Aortic smooth muscle cell (primary cell): ENCODE measurements around the gene LYSMD2. TPM values are rescaled to one million over a fixed set of nuclear protein-coding genes. Genes with fewer than 3 reads are reported as not detected.

ENCODE experiments used
- total RNA-seq: library from RNA; depleted of rRNA; stranded (reverse); fragments of >200 nt; gene quantifications from 2 replicates; pipeline ENCODE4 v1.2.3, GENCODE V29; 2014

Gene LYSMD2, protein sequence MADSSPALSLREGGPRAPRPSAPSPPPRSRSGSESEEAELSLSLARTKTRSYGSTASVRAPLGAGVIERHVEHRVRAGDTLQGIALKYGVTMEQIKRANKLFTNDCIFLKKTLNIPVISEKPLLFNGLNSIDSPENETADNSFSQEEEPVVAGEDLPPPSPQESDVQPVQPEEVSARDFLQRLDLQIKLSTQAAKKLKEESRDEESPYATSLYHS
- 2.7 and 4.9 TPM in 2 replicates for total RNA-seq

GRCh38 chr15:51737522-51738305, at the start of gene LYSMD2:
Gene LYSMD2 (minus strand): TSS chr15:51737655. CDS start chr15:51737622, 33 bp downstream.

DNA sequence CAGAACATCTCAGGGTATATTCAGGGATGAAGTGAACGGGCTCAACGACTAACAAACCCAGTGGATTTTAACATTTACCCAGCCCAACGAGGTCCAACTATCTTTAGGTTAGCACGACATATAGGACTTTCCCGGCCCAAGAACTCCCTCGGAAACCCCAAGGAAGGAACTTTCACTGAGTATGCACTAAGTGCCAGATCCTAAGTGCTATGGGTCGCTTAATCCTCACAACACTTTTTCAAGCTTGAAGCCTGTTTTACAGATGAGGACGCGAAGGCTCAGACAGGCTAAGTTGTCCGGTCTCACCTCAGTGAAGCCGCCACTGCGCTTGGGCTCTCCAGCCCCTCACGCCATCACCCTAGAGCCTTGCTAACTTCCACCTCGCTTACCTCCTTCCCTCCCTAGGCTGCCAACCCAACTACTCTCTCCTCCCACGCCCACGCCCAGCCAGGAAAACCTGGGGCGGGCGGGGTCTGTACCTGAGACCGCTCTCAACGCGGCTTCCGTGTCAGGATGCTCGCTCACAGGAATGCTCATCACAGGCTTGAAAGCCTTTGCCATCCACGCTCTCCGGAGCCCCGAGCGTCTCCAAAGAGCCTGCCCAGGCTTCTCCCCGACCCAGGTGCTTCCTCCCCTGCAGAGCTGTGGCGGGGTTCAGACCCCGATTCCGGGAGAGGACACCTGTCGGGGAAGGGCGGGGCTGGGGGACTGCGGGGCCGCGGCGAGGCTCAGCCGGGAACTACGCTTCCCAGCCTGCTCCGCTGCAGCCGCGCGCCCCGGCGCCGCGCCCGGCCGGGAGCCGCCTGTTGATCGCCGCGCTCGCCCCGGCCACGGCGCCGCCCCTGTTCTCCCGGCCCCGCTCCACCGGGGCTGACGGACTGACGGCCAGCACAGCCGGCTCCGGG, 13.6 kb upstream of the LYSMD2 start, which contains the start of gene TMOD2:
Gene TMOD2 (plus strand): TSS at position 806 of the 905 bp plus-strand sequence. CDS start 14,845 bp downstream, outside the sequence.

DNA sequence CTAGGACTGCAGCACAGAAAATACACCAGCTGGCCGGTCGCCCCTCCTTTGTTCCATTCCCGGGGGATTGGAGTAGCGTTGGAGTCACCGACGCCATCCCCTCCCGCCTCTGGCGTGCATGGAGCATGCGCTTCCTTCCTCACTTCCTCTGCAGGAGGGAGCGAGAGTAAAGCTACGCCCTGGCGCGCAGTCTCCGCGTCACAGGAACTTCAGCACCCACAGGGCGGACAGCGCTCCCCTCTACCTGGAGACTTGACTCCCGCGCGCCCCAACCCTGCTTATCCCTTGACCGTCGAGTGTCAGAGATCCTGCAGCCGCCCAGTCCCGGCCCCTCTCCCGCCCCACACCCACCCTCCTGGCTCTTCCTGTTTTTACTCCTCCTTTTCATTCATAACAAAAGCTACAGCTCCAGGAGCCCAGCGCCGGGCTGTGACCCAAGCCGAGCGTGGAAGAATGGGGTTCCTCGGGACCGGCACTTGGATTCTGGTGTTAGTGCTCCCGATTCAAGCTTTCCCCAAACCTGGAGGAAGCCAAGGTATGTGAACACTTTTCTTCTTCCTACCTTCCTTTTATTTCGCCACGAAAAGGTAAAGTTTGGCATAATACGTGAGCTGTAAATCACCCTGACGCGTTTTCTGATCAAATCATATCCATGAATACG, 56.0 kb downstream of the LYSMD2 start, which contains the start of gene SCG3:
Gene SCG3 (plus strand): TSS at position 201 of the 661 bp plus-strand sequence. CDS start 253 bp downstream, at position 454.

Other genes with a start within 250 kb of the LYSMD2 start
- 18.0 and 18.9 TPM in 2 replicates for gene DMXL2, start 114.9 kb downstream of the LYSMD2 start, total RNA-seq
- gene SCG3, start 56.2 kb downstream of the LYSMD2 start, total RNA-seq = not detected in 2 replicates
- 8.5 and 8.7 TPM in 2 replicates for gene TMOD2, start 13.9 kb upstream of the LYSMD2 start, total RNA-seq
- 59.7 and 81.2 TPM in 2 replicates for gene TMOD3, start 92.0 kb upstream of the LYSMD2 start, total RNA-seq
- gene LEO1, start 234.1 kb upstream of the LYSMD2 start, total RNA-seq = 31.5 and 33.0 TPM in 2 replicates